Upper lobe of left lung (tissue), 4 donors: ENCODE data around the gene SLC30A7.

Experiments used
- POLR2A ChIP-seq, 4 donors: fragments of 450-650 bp; IDR thresholded peaks; one replicate each; pipeline ENCODE4 v1.5.1; 2016 to 2017; ENCODE audit warnings: antibody characterized with exemption in 4 of 4, mild to moderate bottlenecking in 2 of 4
- TF ChIP-seq, protein P1 (sequence below), 6 experiments: fragments of 450-650 bp in 4 of 6; fragments of 200-600 bp in 2 of 6; sonication (generic) in 2 of 6; IDR thresholded peaks; one replicate each; pipeline ENCODE4 v1.5.1; 2016 to 2019; ENCODE audit warnings: antibody characterized with exemption in 6 of 6

- TF ChIP-seq POLR2A (IDR thresholded peaks at IDR 0.05), result no peak
- TF ChIP-seq, protein P1, sequence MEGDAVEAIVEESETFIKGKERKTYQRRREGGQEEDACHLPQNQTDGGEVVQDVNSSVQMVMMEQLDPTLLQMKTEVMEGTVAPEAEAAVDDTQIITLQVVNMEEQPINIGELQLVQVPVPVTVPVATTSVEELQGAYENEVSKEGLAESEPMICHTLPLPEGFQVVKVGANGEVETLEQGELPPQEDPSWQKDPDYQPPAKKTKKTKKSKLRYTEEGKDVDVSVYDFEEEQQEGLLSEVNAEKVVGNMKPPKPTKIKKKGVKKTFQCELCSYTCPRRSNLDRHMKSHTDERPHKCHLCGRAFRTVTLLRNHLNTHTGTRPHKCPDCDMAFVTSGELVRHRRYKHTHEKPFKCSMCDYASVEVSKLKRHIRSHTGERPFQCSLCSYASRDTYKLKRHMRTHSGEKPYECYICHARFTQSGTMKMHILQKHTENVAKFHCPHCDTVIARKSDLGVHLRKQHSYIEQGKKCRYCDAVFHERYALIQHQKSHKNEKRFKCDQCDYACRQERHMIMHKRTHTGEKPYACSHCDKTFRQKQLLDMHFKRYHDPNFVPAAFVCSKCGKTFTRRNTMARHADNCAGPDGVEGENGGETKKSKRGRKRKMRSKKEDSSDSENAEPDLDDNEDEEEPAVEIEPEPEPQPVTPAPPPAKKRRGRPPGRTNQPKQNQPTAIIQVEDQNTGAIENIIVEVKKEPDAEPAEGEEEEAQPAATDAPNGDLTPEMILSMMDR (IDR thresholded peaks at IDR 0.05), result no peak
Measured at GRCh38 chr1:101003012-101003650, 107.2 kb downstream of the SLC30A7 start.
